GM19239 (cell line): ENCODE measurements around the gene DEDD2.

Source experiments
- DNase-seq: peaks from one replicate; pipeline ENCODE4 v3.0.0; 2011; ENCODE audit warnings: low spot score; ENCODE audit not compliant: insufficient read length
- FAIRE-seq: peaks from 2 replicates; lab custom pipeline; 2011; peaks lifted over from hg19 to GRCh38; lab: Jason Lieb, UNC

Gene DEDD2

GRCh38 chr19:42201489-42202289 is 15.8 kb downstream of the DEDD2 start:
- DNase-seq: no peak
- FAIRE-seq: peak; percentile 89

GRCh38 chr19:42200116-42200715 is 17.3 kb downstream of the DEDD2 start:
- no peak for FAIRE-seq
- DNase-seq: no peak

GRCh38 chr19:42199440-42200115 is 17.9 kb downstream of the DEDD2 start:
- peak; percentile 95 for FAIRE-seq
- peak; percentile 74 for DNase-seq

GRCh38 chr19:42198676-42199439 is 18.6 kb downstream of the DEDD2 start:
- peak; percentile 83 for DNase-seq
- FAIRE-seq: peak; percentile 91

- FAIRE-seq (no peak), DNase-seq (no peak)
Measured at GRCh38 chr19:42197375-42197817, 20.1 kb downstream of the DEDD2 start.

- DNase-seq: no peak
- FAIRE-seq: no peak
Measured at GRCh38 chr19:42196011-42197001, 21.2 kb downstream of the DEDD2 start.

GRCh38 chr19:42193706-42194105 is 23.8 kb downstream of the DEDD2 start:
- no peak for DNase-seq
- FAIRE-seq: no peak

GRCh38 chr19:42193294-42193693 is 24.2 kb downstream of the DEDD2 start:
- DNase-seq (no peak), FAIRE-seq (no peak)

GRCh38 chr19:42191855-42192254 is 25.6 kb downstream of the DEDD2 start:
- FAIRE-seq (no peak), DNase-seq (no peak)

- DNase-seq (no peak), FAIRE-seq (no peak)
Measured at GRCh38 chr19:42191330-42191729, 26.1 kb downstream of the DEDD2 start.

- DNase-seq (no peak), FAIRE-seq (no peak)
Measured at GRCh38 chr19:42189133-42189532, 28.3 kb downstream of the DEDD2 start.

GRCh38 chr19:42188665-42189064 is 28.8 kb downstream of the DEDD2 start:
- FAIRE-seq: no peak
- DNase-seq: no peak

- FAIRE-seq: peak; percentile 49
Measured at GRCh38 chr19:42185277-42185676, 32.2 kb downstream of the DEDD2 start.

GRCh38 chr19:42184401-42184861 is 33.0 kb downstream of the DEDD2 start:
- DNase-seq: peak; percentile 56
- peak; percentile 88 for FAIRE-seq

More at GRCh38 chr19:42185277-42185676, 32.2 kb downstream of the DEDD2 start:
- no peak for DNase-seq

GRCh38 chr19:42178791-42179674 is 38.4 kb downstream of the DEDD2 start:
- DNase-seq: no peak
- FAIRE-seq: no peak

- DNase-seq (no peak), FAIRE-seq (no peak)
Measured at GRCh38 chr19:42177686-42178019, 39.8 kb downstream of the DEDD2 start.

GRCh38 chr19:42176990-42177685 is 40.3 kb downstream of the DEDD2 start:
- FAIRE-seq (no peak), DNase-seq (peak; percentile 60)

- no peak for FAIRE-seq
- DNase-seq: no peak
Measured at GRCh38 chr19:42176649-42176989, 40.9 kb downstream of the DEDD2 start.
